H9 (cell line): ENCODE results near the gene KLHL12. TPM values are rescaled to one million over a fixed set of nuclear protein-coding genes. Genes with fewer than 3 reads are reported as not detected.

Experiments used
- DNase-seq: peaks from one replicate; pipeline ENCODE4 v3.0.0-alpha.2; 2017
- H2AFZ ChIP-seq: one replicate; pipeline ENCODE4 v1.6.1; 2013; ENCODE audit warnings: mild to moderate bottlenecking, low read length, control low read depth, moderate library complexity
- H2AK5ac ChIP-seq: 2 replicates; pipeline ENCODE4 v1.6.1; 2013; ENCODE audit warnings: low read length, control low read depth, mixed read lengths; ENCODE audit not compliant: insufficient read length
- H2BK120ac ChIP-seq: one replicate; pipeline ENCODE4 v1.6.1; 2013; ENCODE audit warnings: low read depth, mild to moderate bottlenecking, low read length, control low read depth, inconsistent platforms; ENCODE audit not compliant: poor library complexity, severe bottlenecking
- H2BK12ac ChIP-seq: 2 replicates; pipeline ENCODE4 v1.6.1; 2013; ENCODE audit warnings: low read length, control low read depth, mixed read lengths, low read depth; ENCODE audit not compliant: insufficient read length
- H2BK15ac ChIP-seq: 2 replicates; pipeline ENCODE4 v1.6.1; 2013; ENCODE audit warnings: low read depth, low read length, control low read depth
- H2BK20ac ChIP-seq: one replicate; pipeline ENCODE4 v1.6.1; 2013; ENCODE audit warnings: low read depth, mild to moderate bottlenecking, low read length, control low read depth, inconsistent platforms; ENCODE audit not compliant: poor library complexity, severe bottlenecking
- H2BK5ac ChIP-seq: 2 replicates; pipeline ENCODE4 v1.6.1; 2013; ENCODE audit warnings: low read length, control low read depth, mixed read lengths; ENCODE audit not compliant: insufficient read length
- H3K14ac ChIP-seq: 2 replicates; pipeline ENCODE4 v1.6.1; 2013; ENCODE audit warnings: low read length, control low read depth; ENCODE audit not compliant: insufficient read depth
- H3K18ac ChIP-seq: 2 replicates; pipeline ENCODE4 v1.6.1; 2013; ENCODE audit warnings: low read depth, mild to moderate bottlenecking, mixed read lengths, low read length, control low read depth; ENCODE audit not compliant: insufficient read length
- H3K23ac ChIP-seq: 2 replicates; pipeline ENCODE4 v1.6.1; 2013; ENCODE audit warnings: low read length, control low read depth, mixed read lengths, low read depth; ENCODE audit not compliant: insufficient read length
- H3K23me2 ChIP-seq: 2 replicates; pipeline ENCODE4 v1.6.1; 2013; ENCODE audit warnings: low read depth, mild to moderate bottlenecking, mixed read lengths, low read length, control low read depth; ENCODE audit not compliant: insufficient read length, poor library complexity, severe bottlenecking
- H3K27ac ChIP-seq: 2 replicates; pipeline ENCODE4 v1.5.1; 2013; ENCODE audit warnings: low read length, control low read depth, mixed read lengths, low read depth; ENCODE audit not compliant: insufficient read length
- H3K27me3 ChIP-seq: 2 replicates; pipeline ENCODE4 v1.6.1; 2013; ENCODE audit warnings: low read length, control low read depth, inconsistent platforms; ENCODE audit not compliant: insufficient read depth
- H3K4ac ChIP-seq: 2 replicates; pipeline ENCODE4 v1.6.1; 2013; ENCODE audit warnings: low read depth, mild to moderate bottlenecking, control low read depth, inconsistent platforms, low read length, moderate library complexity
- H3K4me1 ChIP-seq: 2 replicates; pipeline ENCODE4 v1.6.1; 2013; ENCODE audit warnings: low read length, control low read depth, inconsistent platforms; ENCODE audit not compliant: insufficient read depth
- H3K4me2 ChIP-seq: 2 replicates; pipeline ENCODE4 v1.6.1; 2013; ENCODE audit warnings: low read length, control low read depth, mixed read lengths; ENCODE audit not compliant: insufficient read length, insufficient read depth
- H3K56ac ChIP-seq: 2 replicates; pipeline ENCODE4 v1.6.1; 2013; ENCODE audit warnings: low read depth, mild to moderate bottlenecking, mixed read lengths, low read length, control low read depth; ENCODE audit not compliant: insufficient read length
- H3K79me1 ChIP-seq: 2 replicates; pipeline ENCODE4 v1.6.1; 2013; ENCODE audit warnings: low read depth, mild to moderate bottlenecking, moderate library complexity, low read length, control low read depth, inconsistent platforms; ENCODE audit not compliant: insufficient read depth, poor library complexity, severe bottlenecking
- H3K79me2 ChIP-seq: 2 replicates; pipeline ENCODE4 v1.6.1; 2013; ENCODE audit warnings: low read length, control low read depth, inconsistent platforms; ENCODE audit not compliant: insufficient read depth
- H3K9ac ChIP-seq: 2 replicates; pipeline ENCODE4 v1.6.1; 2013; ENCODE audit warnings: low read length, control low read depth, mixed read lengths; ENCODE audit not compliant: insufficient read length; ENCODE audit errors: extremely low read depth
- H3K9me3 ChIP-seq: one replicate; pipeline ENCODE4 v1.6.1; 2013; ENCODE audit warnings: low read depth, low read length, inconsistent platforms; ENCODE audit not compliant: control insufficient read depth
- H3T11ph ChIP-seq: one replicate; pipeline ENCODE4 v1.6.1; 2013; ENCODE audit warnings: mild to moderate bottlenecking, low read length, control low read depth, inconsistent platforms
- H4K20me1 ChIP-seq: one replicate; pipeline ENCODE4 v1.6.1; 2013; ENCODE audit not compliant: control insufficient read depth, insufficient read length, insufficient read depth
- H4K5ac ChIP-seq: 2 replicates; pipeline ENCODE4 v1.6.1; 2013; ENCODE audit warnings: low read depth, mild to moderate bottlenecking, mixed read lengths, low read length, control low read depth; ENCODE audit not compliant: insufficient read length
- H4K8ac ChIP-seq: replicated peaks from 2 replicates; pipeline ENCODE4 v1.6.1; 2013; ENCODE audit warnings: low read length, control low read depth, mixed read lengths, low read depth; ENCODE audit not compliant: insufficient read length
- H4K91ac ChIP-seq: 2 replicates; pipeline ENCODE4 v1.6.1; 2013; ENCODE audit warnings: low read depth, mild to moderate bottlenecking, moderate library complexity, mixed read lengths, low read length, control low read depth; ENCODE audit not compliant: insufficient read length
- H3K27ac Mint-ChIP-seq, 3 experiments: 2 replicates in 2 of 3; 3 replicates in 1 of 3; pipeline ENCODE4 v1.8.0; 2020 to 2021; ENCODE audit warnings: mixed read lengths in 3 of 3, mild to moderate bottlenecking in 1 of 3, moderate library complexity in 1 of 3
- H3K27me3 Mint-ChIP-seq: 2 replicates; pipeline ENCODE4 v1.8.0; 2021; ENCODE audit warnings: low read depth, mild to moderate bottlenecking, moderate library complexity, mixed read lengths
- H3K36me3 Mint-ChIP-seq, 3 experiments: 2 replicates in 2 of 3; 3 replicates in 1 of 3; pipeline ENCODE4 v1.8.0; 2020 to 2021; ENCODE audit warnings: low read depth in 3 of 3, mixed read lengths in 3 of 3; ENCODE audit not compliant: insufficient read depth in 1 of 3
- H3K4me1 Mint-ChIP-seq, 2 experiments: 2 replicates each; pipeline ENCODE4 v1.8.0; 2020; ENCODE audit warnings: mixed read lengths in 2 of 2
- H3K4me3 Mint-ChIP-seq, 2 experiments: 2 replicates in 1 of 2; 3 replicates in 1 of 2; pipeline ENCODE4 v1.8.0; 2020 to 2021; ENCODE audit warnings: mild to moderate bottlenecking in 2 of 2, mixed read lengths in 2 of 2, moderate library complexity in 1 of 2
- H3K9me3 Mint-ChIP-seq, 2 experiments: 2 replicates in 1 of 2; 3 replicates in 1 of 2; pipeline ENCODE4 v1.8.0; 2020; ENCODE audit warnings: mild to moderate bottlenecking in 2 of 2, mixed read lengths in 2 of 2, moderate library complexity in 1 of 2
- CTCF ChIP-seq: fragments of 200-600 bp; sonication (generic); conservative IDR thresholded peaks from 3 replicates; pipeline ENCODE4 v1.8.0; 2021; ENCODE audit warnings: antibody characterized with exemption, mild to moderate bottlenecking
- WGBS: extraction: QIAGEN DNeasy Blood & Tissue Kit; methylation state at CpG from one replicate; pipeline ENCODE4 v1.1.7; 2013; ENCODE audit warnings: missing lambda C conversion rate, low lambda C conversion rate, mixed read lengths; ENCODE audit not compliant: insufficient read length; ENCODE audit errors: extremely low coverage; 5-methylcytosine and 5-hydroxymethylcytosine counted together
- total RNA-seq: library from RNA; stranded (reverse); gene quantifications from 2 replicates; pipeline ENCODE4 v1.2.1, GENCODE V29; 2021

Gene KLHL12
- total RNA-seq, 1 experiment from 2014 or later: 38.4 TPM

DNA sequence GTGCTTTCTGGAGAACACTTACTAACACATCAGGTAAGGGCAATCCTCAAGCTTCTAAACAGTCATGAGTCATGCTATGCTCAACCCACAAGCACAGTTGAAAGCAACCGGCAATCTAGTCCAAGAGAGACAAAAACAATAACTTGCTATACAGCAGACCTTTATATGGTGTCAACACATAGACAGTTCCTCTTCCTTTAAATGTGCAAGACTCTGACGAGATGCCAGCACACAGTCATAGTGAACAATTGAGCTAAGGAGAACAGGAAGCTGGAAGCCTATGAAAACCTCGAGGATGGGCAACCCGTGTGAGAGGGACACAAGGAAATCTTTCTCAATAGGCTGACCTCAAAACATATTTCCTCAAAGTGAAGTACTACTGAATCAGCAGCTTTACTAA is 25.8 kb upstream of the KLHL12 start:
- no peaks in the 10 kb centered on the region for H3K27me3 ChIP-seq
- DNase-seq: no peak
- no peak overlapping the region for H3K4ac ChIP-seq
- no peaks in the 10 kb centered on the region for H3K27me3 Mint-ChIP-seq
- no peak for TF ChIP-seq CTCF
- no peak overlapping the region for H3K9ac ChIP-seq
- H2BK20ac ChIP-seq: no peak overlapping the region
- H3K9me3 Mint-ChIP-seq: no peaks in the 10 kb centered on the region
- no peak overlapping the region for H3K18ac ChIP-seq
- H3K23ac ChIP-seq: no peak overlapping the region
- H3K79me2 ChIP-seq: peaks cover 13% of the 10 kb centered on the region; the same call in 1 of the 2 replicates
- no peak overlapping the region for H3K27ac ChIP-seq
- H3K36me3 Mint-ChIP-seq: peaks cover 15 to 28% (median 25%) of the 10 kb centered on the region in 3 experiments; a peak in 6 of 7 replicates
- H3K14ac ChIP-seq: no peak overlapping the region
- no peak overlapping the region for H4K91ac ChIP-seq
- peaks cover 11 to 12% of the 10 kb centered on the region in 2 experiments for H3K4me1 Mint-ChIP-seq
- no peak overlapping the region for H4K8ac ChIP-seq
- no peak overlapping the region for H3K4me3 Mint-ChIP-seq
- H3K79me1 ChIP-seq: peaks cover 10% of the 10 kb centered on the region
- no peak overlapping the region for H3K56ac ChIP-seq
- H2AFZ ChIP-seq: no peak overlapping the region
- H2BK5ac ChIP-seq: no peak overlapping the region
- peaks cover 6% of the 10 kb centered on the region for H3K23me2 ChIP-seq
- no peak overlapping the region for H3K27ac Mint-ChIP-seq
- no peak overlapping the region for H4K5ac ChIP-seq
- H3K9me3 ChIP-seq: no peaks in the 10 kb centered on the region
- no peaks in the 10 kb centered on the region for H3K4me1 ChIP-seq
- no peak overlapping the region for H2BK15ac ChIP-seq
- no CpG with 5 or more reads among the region's 4 CpGs for WGBS
- no peak overlapping the region for H3K4me2 ChIP-seq
- H4K20me1 ChIP-seq: no peaks in the 10 kb centered on the region
- no peak overlapping the region for H2BK120ac ChIP-seq
- H3T11ph ChIP-seq: no peak overlapping the region
- H2BK12ac ChIP-seq: no peak overlapping the region
- H2AK5ac ChIP-seq: no peak overlapping the region
